Measurements from ENCODE around the gene MYO9B.
A peak's percentile ranks its signal among the peaks of the same experiment; 100 is the strongest.

Gene MYO9B

DNA sequence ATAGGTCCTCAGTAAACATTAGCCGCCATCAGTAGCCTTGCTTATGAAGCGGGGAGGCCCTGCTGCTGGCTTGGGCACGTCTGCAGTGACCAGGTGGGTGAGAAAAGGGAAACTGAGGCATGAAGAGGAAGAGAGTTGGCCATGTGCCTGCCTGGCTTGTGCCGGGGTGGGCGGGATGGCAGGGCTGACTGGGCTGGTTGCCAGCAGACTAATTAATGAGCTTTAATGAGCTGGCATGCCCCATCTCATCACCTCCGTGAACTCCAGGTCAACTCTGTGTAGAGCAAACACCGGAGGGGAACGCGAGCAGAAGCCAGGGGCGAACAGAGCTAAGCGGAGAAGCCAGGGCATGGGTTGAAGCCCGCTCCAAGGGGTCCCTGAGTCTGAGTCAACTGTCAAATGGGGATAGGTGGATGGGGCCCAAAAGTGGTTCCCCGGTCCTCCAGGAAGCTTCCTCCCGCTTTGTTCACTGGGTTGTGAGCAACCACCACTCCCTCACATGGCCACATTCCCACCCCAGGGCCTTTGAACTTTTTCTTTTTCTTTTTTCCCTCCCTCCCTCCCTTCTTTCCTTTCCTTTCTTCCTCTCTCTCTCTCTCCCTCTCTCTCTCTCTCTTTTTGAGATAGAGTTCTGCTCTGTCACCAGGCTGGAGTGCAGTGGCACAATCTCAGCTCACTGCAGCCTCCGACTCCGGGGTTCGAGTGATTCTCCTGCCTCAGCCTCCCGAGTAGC, 161.4 kb downstream of the MYO9B start:
- Histone ChIP-seq H3K4me1 (ENCODE audit: insufficient read depth, low read length) (peaks cover 14% of the 10 kb centered on the region), H3K36me3 (ENCODE audit: insufficient read depth, low read length) (no peaks in the 10 kb centered on the region; the same call in 1 of the 2 replicates), H3K9me3 (ENCODE audit: control insufficient read depth, insufficient read depth, low read length) (no peaks in the 10 kb centered on the region), H3K9ac (ENCODE audit: low read depth, low read length) (no peak overlapping the region)

DNA sequence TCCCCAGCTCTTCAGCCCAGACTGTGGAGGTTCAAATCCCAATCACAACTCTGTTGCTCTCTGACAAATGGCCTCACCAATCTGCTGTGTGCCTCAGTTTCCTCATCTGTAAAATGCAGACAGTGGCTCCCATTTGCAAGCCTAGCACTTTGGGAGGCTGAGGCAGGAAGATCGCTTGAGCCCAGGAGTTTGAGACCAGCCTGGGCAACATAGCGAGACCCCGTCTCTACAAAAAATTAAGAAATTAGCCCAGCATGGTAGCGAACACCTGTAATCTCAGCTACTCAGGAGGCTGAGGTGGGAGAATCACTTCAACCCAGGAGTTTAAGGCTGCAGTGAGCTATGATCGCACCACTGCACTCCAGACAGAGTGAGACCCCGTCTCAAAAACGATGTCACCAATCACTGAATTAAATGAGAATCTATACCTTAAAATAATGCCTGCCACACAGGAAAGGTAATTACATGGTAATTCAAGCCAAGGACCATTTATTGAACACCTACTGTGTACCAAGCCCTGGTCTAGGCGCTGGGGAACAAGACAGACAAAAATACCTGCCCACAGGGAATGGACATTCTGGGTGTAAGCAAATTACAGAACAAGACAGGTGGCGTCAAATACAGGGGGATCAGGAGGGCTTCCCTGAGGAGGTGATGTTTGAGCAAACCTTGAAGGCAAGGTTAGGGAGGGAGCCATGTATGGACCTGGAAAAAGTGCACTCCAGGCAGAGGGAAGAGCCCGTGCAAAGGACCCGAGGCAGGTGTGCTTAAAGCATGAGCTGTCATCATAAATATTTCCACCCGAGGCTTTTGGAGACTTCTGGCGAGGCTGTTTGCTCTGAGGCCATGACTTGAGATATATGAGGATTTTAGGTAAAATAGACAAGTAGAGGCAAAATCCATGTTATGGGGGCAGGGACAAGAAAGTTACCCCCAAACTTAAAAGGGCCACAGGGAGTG, 162.4 kb downstream of the MYO9B start:
- H3K36me3 ChIP-seq (ENCODE audit: insufficient read depth, low read length): no peaks in the 10 kb centered on the region; the same call in 1 of the 2 replicates
- no peak overlapping the region for H3K9ac ChIP-seq (ENCODE audit: low read depth, low read length)
- H3K9me3 ChIP-seq (ENCODE audit: control insufficient read depth, insufficient read depth, low read length): no peaks in the 10 kb centered on the region
- H3K4me1 ChIP-seq (ENCODE audit: insufficient read depth, low read length): peaks cover 16% of the 10 kb centered on the region

DNA sequence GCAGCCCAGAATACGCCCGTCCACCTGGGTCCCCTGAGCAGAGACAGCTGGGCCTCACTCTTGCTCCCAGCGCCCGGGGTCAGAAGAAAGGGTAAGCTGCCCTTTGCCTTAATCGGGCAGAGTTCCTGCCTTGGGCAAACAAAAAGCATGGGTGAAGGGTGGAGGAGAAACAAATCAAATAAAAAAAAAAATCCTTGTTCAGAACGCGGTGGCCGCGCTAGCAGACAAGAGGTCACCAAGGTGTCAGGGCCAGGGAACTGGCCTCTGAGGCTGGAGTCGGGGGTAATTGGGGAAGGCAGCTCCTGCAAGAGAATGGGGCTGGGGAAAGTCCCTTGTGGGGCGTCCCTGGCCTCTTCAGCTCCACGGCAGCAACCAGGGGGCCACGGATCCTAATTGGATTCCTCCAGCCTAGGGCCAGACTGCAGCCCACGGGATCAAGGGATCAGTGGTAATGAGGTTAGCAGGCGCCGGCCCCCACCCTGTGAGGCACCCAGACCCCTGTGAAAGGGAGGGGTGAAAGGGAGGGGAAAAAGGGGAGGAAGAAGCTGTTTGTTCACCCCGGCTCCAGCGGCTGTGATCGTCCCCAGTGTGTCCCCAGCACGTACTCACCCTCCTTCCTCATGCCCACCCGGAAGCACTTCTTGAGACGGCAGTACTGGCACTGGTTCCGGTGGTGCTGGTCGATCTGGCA, 164.6 kb downstream of the MYO9B start:
- H3K4me1 ChIP-seq (ENCODE audit: insufficient read depth, low read length): peaks cover 10% of the 10 kb centered on the region; the same call in 1 of the 2 replicates
- H3K9ac ChIP-seq (ENCODE audit: low read depth, low read length): no peak overlapping the region
- no peaks in the 10 kb centered on the region; the same call in 1 of the 2 replicates for H3K36me3 ChIP-seq (ENCODE audit: insufficient read depth, low read length)
- no peaks in the 10 kb centered on the region for H3K9me3 ChIP-seq (ENCODE audit: control insufficient read depth, insufficient read depth, low read length)

- peaks cover 10% of the 10 kb centered on the region; the same call in 1 of the 2 replicates for H3K4me1 ChIP-seq (ENCODE audit: insufficient read depth, low read length)
- no peaks in the 10 kb centered on the region for H3K9me3 ChIP-seq (ENCODE audit: control insufficient read depth, insufficient read depth, low read length)
- H3K36me3 ChIP-seq (ENCODE audit: insufficient read depth, low read length): no peaks in the 10 kb centered on the region; the same call in 1 of the 2 replicates
- H3K9ac ChIP-seq (ENCODE audit: low read depth, low read length): no peak overlapping the region
These were observed 165.3 kb downstream of the MYO9B start for GRCh38 chr19:17240826-17241399.

- no peaks in the 10 kb centered on the region for H3K9me3 ChIP-seq (ENCODE audit: control insufficient read depth, insufficient read depth, low read length)
- no peak overlapping the region; the same call in 1 of the 2 replicates for H3K9ac ChIP-seq (ENCODE audit: low read depth, low read length)
These were observed 167.0 kb downstream of the MYO9B start for GRCh38 chr19:17242431-17243208.

GRCh38 chr19:17243211-17243829, 167.7 kb downstream of the MYO9B start:
- peak overlapping the region; percentile 90 for H3K9ac ChIP-seq (ENCODE audit: low read depth, low read length)
- no peaks in the 10 kb centered on the region for H3K9me3 ChIP-seq (ENCODE audit: control insufficient read depth, insufficient read depth, low read length)
- H3K4me1 ChIP-seq (ENCODE audit: insufficient read depth, low read length): peaks cover 20% of the 10 kb centered on the region; the same call in 1 of the 2 replicates
- no peaks in the 10 kb centered on the region; the same call in 1 of the 2 replicates for H3K36me3 ChIP-seq (ENCODE audit: insufficient read depth, low read length)

More at GRCh38 chr19:17242431-17243208, 167.0 kb downstream of the MYO9B start:
- no peaks in the 10 kb centered on the region; the same call in 1 of the 2 replicates for H3K36me3 ChIP-seq (ENCODE audit: insufficient read depth, low read length)
- peaks cover 13% of the 10 kb centered on the region; the same call in 1 of the 2 replicates for H3K4me1 ChIP-seq (ENCODE audit: insufficient read depth, low read length)

DNA sequence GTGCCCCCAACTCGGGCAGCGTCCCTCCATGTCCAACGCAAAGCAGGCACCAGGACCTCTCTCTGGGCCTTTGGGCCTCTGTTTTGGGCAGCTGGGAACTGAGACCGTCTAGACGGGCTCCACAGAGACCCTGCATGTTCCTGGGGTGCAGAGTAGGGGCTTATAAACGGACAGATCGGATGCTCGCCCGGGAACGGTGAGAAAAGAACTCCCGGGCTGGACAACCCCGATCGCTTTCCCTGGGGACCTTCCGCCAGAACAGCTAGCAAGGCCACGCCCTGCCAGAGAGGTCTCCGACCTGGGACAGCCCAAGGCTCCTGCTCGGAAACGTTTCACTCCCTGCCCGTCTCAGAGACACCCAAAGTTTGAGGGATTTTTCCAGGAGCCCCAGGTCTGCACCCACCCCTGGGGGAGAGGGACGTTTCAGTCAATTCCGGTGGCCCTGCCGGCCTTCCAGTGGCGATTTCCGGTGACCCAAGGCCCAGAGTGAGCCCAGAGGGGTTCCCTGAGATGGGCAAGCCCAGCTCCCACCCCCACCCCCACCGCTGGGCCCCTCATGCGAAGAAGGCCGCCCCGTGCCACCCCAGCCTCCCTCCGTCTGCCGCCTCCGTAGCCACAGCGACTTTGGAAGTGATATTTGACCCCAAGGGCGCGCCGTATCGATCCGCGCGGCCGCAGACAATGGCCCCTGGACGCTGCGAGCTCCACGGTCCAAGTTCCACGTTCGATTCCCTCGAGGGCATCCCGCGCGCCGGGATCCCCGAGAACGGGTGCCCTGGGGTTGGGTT, 168.4 kb downstream of the MYO9B start:
- Histone ChIP-seq H3K9me3 (ENCODE audit: control insufficient read depth, insufficient read depth, low read length) (no peaks in the 10 kb centered on the region), H3K36me3 (ENCODE audit: insufficient read depth, low read length) (no peaks in the 10 kb centered on the region; the same call in 1 of the 2 replicates), H3K9ac (ENCODE audit: low read depth, low read length) (peak overlapping the region; percentile 90), H3K4me1 (ENCODE audit: insufficient read depth, low read length) (peaks cover 27% of the 10 kb centered on the region; the same call in 1 of the 2 replicates)

DNA sequence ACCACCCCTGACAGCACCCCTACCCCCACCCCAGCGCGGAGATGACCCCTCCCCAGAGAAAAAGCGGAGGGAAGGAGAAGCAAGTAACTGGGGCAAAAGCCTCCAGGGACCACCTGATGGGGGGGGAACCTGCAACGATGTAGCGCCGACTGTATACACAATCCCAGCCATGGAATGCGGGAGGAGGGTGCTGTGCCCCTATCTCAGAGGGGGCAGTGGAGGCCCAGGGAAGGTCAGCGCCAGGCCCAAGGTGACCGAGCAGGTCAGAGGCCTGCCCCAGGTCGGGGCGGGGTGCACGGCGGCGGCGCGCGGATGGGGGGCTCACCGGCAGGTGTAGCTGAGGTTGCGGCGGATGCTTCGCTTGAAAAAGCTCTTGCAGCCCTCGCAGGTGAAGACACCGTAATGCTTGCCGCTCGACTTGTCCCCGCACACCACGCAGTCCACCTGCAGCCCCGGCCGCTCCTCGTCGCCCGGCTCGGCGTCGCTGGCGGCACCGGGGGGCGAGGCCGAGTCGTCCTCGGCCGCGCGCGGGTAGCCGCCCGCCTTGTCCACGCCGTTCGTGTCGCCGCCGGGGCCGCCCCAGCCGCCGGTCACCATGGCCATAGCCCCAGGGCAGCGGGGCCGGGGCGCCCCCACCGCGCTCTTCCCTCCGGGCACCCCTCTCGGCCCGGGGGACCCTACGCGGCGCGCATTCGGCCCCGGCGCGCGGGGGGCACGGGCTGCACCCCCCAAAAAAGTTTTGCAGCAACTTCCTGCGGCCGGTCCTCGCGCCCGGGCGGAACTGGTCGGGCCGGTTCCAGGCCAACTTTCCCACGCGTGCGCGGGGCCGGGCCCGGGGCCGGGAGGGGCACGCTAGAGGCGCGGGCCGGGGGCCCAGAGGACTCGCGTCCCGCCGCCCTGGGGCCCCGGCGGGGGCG, 169.3 kb downstream of the MYO9B start:
- no peaks in the 10 kb centered on the region for H3K9me3 ChIP-seq (ENCODE audit: control insufficient read depth, insufficient read depth, low read length)
- H3K4me1 ChIP-seq (ENCODE audit: insufficient read depth, low read length): peaks cover 33% of the 10 kb centered on the region; the same call in 1 of the 2 replicates
- H3K36me3 ChIP-seq (ENCODE audit: insufficient read depth, low read length): peaks cover 1% of the 10 kb centered on the region
- H3K9ac ChIP-seq (ENCODE audit: low read depth, low read length): peak overlapping the region; percentile 90

- Histone ChIP-seq H3K9me3 (ENCODE audit: control insufficient read depth, insufficient read depth, low read length) (no peaks in the 10 kb centered on the region), H3K36me3 (ENCODE audit: insufficient read depth, low read length) (peaks cover 3% of the 10 kb centered on the region), H3K9ac (ENCODE audit: low read depth, low read length) (peak within 1 kb of the TSS; percentile 90), H3K4me1 (ENCODE audit: insufficient read depth, low read length) (peaks cover 33% of the 10 kb centered on the region; the same call in 1 of the 2 replicates)
These were observed 170.0 kb downstream of the MYO9B start, which contains the start of gene NR2F6 for GRCh38 chr19:17245535-17245984. TSS of gene NR2F6 (minus strand) at chr19:17245919. CDS start at chr19:17245220, 699 bp downstream.

DNA sequence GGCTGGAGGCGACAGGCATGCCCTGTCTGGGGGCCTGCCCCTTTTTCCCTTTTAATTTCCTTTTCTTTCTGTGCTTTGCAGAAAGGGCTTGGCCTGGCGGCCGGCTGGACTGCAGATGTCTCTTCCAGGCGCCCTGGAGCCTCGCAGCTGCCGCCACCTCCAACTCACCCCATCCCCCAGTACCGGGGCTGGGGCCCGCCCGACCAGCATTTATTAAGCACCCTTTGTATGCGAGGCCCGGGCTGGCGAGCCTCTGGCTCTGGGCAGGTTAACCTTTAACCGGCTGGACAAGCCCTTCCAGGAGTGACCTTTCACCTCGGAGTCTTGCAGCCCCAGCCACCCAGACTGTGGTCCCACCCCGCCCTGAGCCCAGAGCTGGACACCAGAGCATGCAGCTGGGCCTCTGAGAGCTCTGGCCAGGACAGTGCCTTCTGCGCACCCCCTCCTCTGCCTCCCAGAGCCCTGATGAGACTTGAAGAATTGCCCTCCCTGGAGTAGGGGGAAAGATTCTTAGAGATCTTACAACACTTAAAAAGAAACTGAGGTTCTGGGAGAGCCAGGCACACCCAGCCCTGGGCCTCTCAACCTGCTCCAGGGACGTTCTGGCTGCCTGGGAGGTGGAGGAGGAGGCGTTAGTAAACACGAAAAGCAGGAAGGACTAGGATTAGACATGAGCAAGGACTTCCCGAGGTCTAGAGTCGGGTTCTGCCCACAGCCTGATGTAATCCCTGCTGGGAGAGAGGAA, 171.3 kb downstream of the MYO9B start:
- Histone ChIP-seq H3K4me1 (ENCODE audit: insufficient read depth, low read length) (peaks cover 33% of the 10 kb centered on the region; the same call in 1 of the 2 replicates), H3K9me3 (ENCODE audit: control insufficient read depth, insufficient read depth, low read length) (no peaks in the 10 kb centered on the region), H3K36me3 (ENCODE audit: insufficient read depth, low read length) (peaks cover 3% of the 10 kb centered on the region; the same call in 1 of the 2 replicates), H3K9ac (ENCODE audit: low read depth, low read length) (peak overlapping the region; percentile 81)
